ENCODE results near the gene FAM210A.

Gene FAM210A

GRCh38 chr18:13620206-13620672 is 106.1 kb downstream of the FAM210A start:
- no peak for DNase-seq

GRCh38 chr18:13619505-13620205 is 106.7 kb downstream of the FAM210A start:
- no peak for DNase-seq

GRCh38 chr18:13618760-13619438 is 107.5 kb downstream of the FAM210A start:
- DNase-seq = no peak

- no peak for DNase-seq
Measured at GRCh38 chr18:13617826-13618515, 108.4 kb downstream of the FAM210A start.

- DNase-seq = no peak
Measured at GRCh38 chr18:13616525-13617035, 109.8 kb downstream of the FAM210A start.

GRCh38 chr18:13616041-13616440 is 110.3 kb downstream of the FAM210A start:
- DNase-seq = no peak

- DNase-seq = no peak
Measured at GRCh38 chr18:13615432-13615861, 110.9 kb downstream of the FAM210A start.

- peak; percentile 72 for DNase-seq
Measured at GRCh38 chr18:13614641-13615288, 111.6 kb downstream of the FAM210A start.

GRCh38 chr18:13613591-13614501 is 112.5 kb downstream of the FAM210A start:
- DNase-seq = no peak
